Endothelial cell of umbilical vein (primary cell): Measurements from ENCODE around the gene U2AF2.

ENCODE experiments used
- CTCF ChIP-seq, 2 donors: IDR thresholded peaks; 1 replicate in 1 of 2; 2 replicates in 1 of 2; pipeline ENCODE4 v1.5.1; 2011; ENCODE audit warnings: low read length in 2 of 2, mild to moderate bottlenecking in 2 of 2, moderate library complexity in 2 of 2, control low read depth in 1 of 2, inconsistent platforms in 1 of 2, low read depth in 1 of 2; ENCODE audit not compliant: insufficient read depth in 1 of 2; ENCODE audit errors: extremely low read depth in 1 of 2
- EZH2 ChIP-seq: IDR thresholded peaks from 2 replicates; pipeline ENCODE4 v1.6.1; 2012; ENCODE audit warnings: borderline replicate concordance, low read depth, mild to moderate bottlenecking, moderate library complexity, low read length, inconsistent platforms; ENCODE audit not compliant: severe bottlenecking
- FOS ChIP-seq: IDR thresholded peaks from 2 replicates; pipeline ENCODE4 v1.6.1; 2011; ENCODE audit warnings: mild to moderate bottlenecking, low read length, moderate library complexity, borderline replicate concordance; ENCODE audit not compliant: insufficient read depth
- GATA2 ChIP-seq: IDR thresholded peaks from 2 replicates; pipeline ENCODE4 v1.7.0; 2011; ENCODE audit warnings: low read depth, mild to moderate bottlenecking, moderate library complexity, mixed read lengths, low read length; ENCODE audit not compliant: insufficient read length, insufficient read depth
- JUN ChIP-seq: IDR thresholded peaks from 2 replicates; pipeline ENCODE4 v1.6.1; 2011; ENCODE audit warnings: borderline replicate concordance, low read depth; ENCODE audit not compliant: insufficient read length, insufficient read depth
- MAX ChIP-seq: IDR thresholded peaks from 2 replicates; pipeline ENCODE4 v1.6.1; 2011; ENCODE audit not compliant: insufficient read depth, insufficient read length
- POLR2A ChIP-seq: IDR thresholded peaks from 2 replicates; pipeline ENCODE4 v1.6.1; 2012; ENCODE audit warnings: low read depth, mild to moderate bottlenecking, control low read depth, low read length
- POLR2AphosphoS5 ChIP-seq: IDR thresholded peaks from 2 replicates; pipeline ENCODE4 v1.6.1; 2012; ENCODE audit warnings: low read depth, mild to moderate bottlenecking, control low read depth, low read length, moderate library complexity; ENCODE audit not compliant: insufficient read depth

- TF ChIP-seq POLR2A (no peak), EZH2 (no peak), CTCF (IDR thresholded peaks at IDR 0.05; ENCODE audit: extremely low read depth in 1 of 2, insufficient read depth in 1 of 2, low read depth in 1 of 2, low read length in 2 of 2) (no peak), FOS (no peak), MAX (no peak), POLR2AphosphoS5 (no peak), JUN (no peak), GATA2 (no peak)
Measured at GRCh38 chr19:55663846-55664536, 9.2 kb downstream of the U2AF2 start.
